Measurements from ENCODE around the gene KCTD1.

Gene KCTD1

GRCh38 chr18:26547646-26548414, 523 bp downstream of the KCTD1 start:
- no peak for DNase-seq

- DNase-seq = no peak
These were observed 1.3 kb downstream of the KCTD1 start for GRCh38 chr18:26546875-26547645.

GRCh38 chr18:26546170-26546874, 2.0 kb downstream of the KCTD1 start:
- DNase-seq = no peak

GRCh38 chr18:26545335-26546123, 2.8 kb downstream of the KCTD1 start:
- DNase-seq = no peak

GRCh38 chr18:26544451-26544850, 3.9 kb downstream of the KCTD1 start:
- no peak for DNase-seq

GRCh38 chr18:26543373-26543772, 5.0 kb downstream of the KCTD1 start:
- DNase-seq = no peak

- no peak for DNase-seq
These were observed 8.2 kb downstream of the KCTD1 start for GRCh38 chr18:26540043-26540628.

GRCh38 chr18:26538524-26538923, 9.8 kb downstream of the KCTD1 start:
- no peak for DNase-seq

- DNase-seq = no peak
These were observed 11.7 kb downstream of the KCTD1 start for GRCh38 chr18:26536664-26537063.

GRCh38 chr18:26536032-26536431, 12.3 kb downstream of the KCTD1 start:
- no peak for DNase-seq

GRCh38 chr18:26535630-26536029, 12.7 kb downstream of the KCTD1 start:
- DNase-seq = no peak

- no peak for DNase-seq
These were observed 15.7 kb downstream of the KCTD1 start for GRCh38 chr18:26532367-26533340.

- DNase-seq = no peak
These were observed 16.6 kb downstream of the KCTD1 start for GRCh38 chr18:26531605-26532298.

GRCh38 chr18:26526966-26527234, 21.5 kb downstream of the KCTD1 start:
- no peak for DNase-seq

- DNase-seq = no peak
These were observed 22.0 kb downstream of the KCTD1 start for GRCh38 chr18:26526128-26526965.

GRCh38 chr18:26524504-26525351, 23.6 kb downstream of the KCTD1 start:
- no peak for DNase-seq

- DNase-seq = no peak
These were observed 24.4 kb downstream of the KCTD1 start for GRCh38 chr18:26524002-26524401.

GRCh38 chr18:26521617-26522016, 26.7 kb downstream of the KCTD1 start:
- no peak for DNase-seq

- no peak for DNase-seq
These were observed 27.4 kb downstream of the KCTD1 start for GRCh38 chr18:26520974-26521373.

Data from COR-L47 (cell line).